Stimulated activated CD4-positive, alpha-beta T cell treated with anti-CD3 and anti-CD28 coated beads, Interleukin-2, amount 100 ng/mL, for 48 hours (primary cell): ENCODE measurements around the gene FKBP15.
"Not testable (repeated sequence)": the region's sequence is repeated elsewhere in the genome, so short reads cannot be mapped to it uniquely, and the experiment has no call there.

Experiments
- DNase-seq, 2 donors: peaks; one replicate each; pipeline ENCODE4 v3.0.0-alpha.2; 2020

The FKBP15 gene

DNA sequence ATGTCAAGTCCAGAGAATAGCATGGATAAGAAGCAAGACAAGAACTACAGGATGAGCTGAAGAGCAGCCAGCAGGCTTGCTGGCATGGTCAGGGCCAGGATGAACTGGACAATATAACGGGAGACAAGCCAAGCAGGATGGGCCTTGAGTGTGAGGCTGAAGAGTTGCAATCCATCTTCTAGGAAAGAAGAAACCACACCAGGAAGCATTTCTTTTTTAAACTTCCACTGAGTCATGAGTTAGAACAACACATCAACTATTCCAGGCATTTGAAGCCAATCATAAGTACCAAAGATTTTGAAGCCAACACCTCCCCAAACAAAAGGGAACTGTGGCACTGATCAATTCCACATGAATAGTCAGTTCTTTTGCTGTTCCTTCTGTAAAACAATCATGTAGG, 43.0 kb downstream of the FKBP15 start:
- DNase-seq: no peak

DNA sequence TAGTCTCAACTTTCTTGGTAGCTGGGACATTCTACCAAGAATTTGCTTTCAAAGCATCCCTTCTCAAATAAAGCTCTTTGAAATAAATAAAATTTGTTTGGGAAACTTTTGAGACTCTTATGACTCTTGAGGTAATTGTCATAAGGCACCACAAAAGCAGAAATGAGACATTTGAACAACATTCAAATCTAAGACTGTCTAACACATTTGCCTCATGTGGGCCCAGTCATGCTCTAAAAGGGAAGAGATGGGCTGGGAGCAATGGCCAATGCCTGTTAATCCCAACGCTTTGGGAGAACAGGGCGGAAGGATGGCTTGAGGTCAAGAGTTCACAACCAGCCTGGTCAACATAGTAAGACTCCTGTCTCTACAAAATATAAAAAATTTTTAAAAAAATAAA, 43.8 kb downstream of the FKBP15 start:
- no peak for DNase-seq

DNA sequence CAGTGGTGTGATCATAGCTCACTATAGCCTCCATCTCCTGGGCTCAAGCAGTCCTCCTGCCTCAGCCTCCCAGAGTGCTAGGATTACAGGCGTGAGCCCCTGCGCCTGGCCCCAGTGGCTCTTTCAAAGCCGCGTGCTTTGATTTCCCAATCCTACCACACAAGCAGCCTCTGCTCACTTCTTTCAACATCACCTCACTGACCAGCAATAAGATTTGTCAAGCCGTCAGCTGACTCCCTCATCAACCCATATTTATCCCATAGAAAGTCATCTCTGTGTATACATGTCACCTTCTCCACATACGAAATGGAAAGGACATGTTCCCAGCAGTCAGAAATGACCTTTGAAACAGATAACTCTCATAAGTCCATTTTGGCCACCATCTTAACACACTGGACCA, 44.3 kb downstream of the FKBP15 start:
- DNase-seq: no peak

DNA sequence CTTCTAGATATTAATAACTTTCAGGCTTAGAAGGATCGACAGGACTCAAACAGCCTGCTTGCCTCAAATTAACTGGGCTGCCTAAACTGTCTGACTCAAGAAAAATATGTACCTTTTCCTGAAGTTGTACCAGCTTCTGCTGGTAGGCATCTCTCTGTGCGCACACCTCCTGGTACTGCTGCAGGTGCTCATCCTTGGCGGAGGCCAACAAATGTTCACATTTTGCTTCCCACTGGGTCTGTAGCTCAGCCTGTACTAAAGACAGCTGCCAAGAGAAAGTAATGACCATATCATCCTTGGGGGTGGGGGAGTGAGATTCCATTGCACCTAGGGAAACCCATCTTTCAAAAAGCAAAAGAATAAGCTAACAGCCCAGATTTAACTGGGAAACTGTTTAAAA, 47.7 kb downstream of the FKBP15 start:
- DNase-seq: no peak

DNA sequence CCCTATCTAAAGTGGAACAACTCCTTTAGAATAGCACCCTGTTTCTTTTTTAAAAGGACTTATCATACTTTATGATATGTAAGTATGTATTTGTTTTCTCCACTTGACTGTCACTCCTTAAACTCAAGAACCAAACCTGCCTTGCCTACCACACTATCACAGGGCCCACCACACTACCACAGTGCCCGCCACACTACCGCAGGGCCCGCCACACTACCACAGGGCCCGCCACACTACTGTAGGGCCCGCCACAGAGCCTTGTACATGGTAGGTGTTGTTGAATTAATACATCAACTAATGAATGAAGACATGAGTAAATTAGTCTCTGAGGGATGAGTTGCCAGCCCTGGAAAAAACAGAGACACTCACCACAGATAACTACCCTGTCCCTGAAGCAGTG, 52.3 kb downstream of the FKBP15 start:
- DNase-seq: no peak

DNA sequence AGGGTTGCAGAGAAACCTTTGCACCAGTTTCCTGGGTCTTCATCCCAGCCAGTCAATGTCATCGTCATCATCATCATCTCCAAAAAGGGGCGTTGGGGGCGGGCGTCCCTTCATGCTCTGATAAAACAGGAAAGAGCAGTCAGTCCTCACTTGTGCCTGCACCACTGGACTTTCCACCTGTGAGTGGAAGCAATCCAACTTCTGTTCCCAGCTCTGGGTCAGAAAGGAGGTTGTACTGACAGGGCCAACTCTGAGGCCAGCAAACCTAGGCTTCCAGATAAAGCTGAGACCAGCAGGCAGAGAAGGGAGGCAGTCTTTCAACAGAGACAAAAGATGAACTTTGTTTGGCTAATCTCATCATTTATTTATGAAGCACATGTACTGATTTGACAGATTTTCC, 55.0 kb downstream of the FKBP15 start:
- DNase-seq: no peak

DNA sequence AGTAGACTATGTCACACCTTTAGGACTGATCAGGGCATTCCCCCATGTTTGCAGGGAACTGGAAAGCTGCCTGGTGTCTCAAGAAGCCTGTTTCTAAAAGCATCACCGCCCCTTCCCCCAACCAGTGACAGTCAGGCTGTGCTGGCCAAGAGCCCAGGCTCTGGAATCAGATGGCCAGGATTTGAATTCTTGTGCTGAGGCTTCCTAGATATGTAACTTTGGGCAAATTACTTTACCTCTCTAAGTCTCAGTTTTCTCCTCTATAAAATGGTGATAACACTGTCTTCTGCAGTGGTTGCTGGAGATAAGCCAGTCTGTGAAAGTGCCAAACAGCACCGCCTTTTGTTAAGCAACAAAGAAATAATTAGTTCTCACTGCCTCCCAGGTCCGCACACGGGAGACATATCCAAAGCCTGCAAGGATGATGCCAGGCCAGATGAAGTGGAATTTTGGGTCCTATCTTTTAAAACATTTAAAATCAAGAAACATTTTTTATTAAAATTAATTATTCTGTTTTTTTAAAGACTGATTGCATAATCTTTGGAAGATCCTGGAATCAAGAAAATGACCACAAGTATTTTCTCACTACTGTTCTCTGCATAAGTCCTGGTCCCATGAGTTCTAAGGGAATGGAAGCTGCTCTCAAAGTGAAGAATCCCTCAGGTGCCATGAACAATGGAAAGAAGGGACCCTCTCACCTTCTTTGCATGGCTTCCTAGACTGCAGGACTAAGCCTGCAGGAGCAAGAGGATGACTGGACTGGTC, 56.4 kb downstream of the FKBP15 start:
- no peak for DNase-seq

DNA sequence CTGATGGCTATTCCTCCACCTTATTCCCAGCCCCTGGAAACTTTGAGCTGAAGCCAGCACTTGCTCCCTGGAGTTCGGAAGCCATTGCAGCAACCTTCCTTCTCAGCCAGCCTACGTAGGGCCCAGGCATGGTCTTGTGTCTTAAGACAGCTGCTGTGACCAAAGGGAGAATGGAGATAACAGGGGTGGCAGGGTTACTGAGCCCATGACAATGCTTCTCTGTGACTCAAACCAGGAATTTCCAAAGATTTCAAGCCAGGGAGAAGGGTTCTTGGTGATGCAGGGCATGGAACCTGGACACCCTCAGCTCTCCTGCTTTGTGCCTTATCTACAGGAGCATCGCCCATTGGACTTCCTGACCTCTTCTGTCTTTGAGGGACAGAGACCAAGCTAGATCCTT, 58.1 kb downstream of the FKBP15 start:
- no peak for DNase-seq

DNA sequence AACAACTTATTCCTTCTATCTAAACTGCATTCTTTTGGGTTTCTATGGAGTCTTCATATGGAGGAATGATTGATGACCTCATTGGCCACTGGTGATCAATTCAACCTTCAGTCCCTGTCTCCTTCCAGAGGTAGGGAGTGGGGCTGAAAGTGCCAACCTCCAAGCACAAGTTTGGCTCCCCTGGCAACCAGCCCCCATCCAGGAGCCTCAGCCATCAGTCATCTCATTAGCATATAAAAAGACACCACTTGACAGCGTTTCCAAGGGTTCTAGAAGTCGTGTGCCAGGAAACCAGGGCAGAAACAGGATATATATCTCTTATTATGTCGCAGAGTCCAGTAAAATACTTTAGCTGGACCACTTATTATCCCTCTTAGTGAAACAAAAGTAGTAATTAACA, 60.5 kb downstream of the FKBP15 start:
- no peak for DNase-seq

DNA sequence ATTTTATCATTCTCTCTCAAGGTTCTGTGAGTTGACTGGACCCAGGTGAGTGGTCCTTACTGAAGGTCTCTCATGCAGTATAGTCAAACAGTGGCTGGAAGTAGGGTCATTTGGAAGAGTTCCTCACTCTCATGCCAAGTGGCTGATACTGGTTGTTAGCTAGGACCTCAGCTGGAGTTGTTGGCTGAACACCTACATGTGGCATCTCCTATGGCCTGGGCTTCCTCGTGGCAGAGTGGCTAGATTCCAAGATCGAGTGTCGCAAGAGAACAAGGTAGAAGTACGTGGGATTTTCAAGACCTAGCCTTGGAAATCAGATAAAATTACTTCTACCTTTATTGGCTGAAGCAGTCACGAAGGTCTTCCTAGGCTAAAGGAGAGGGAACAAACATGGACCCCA, 62.6 kb downstream of the FKBP15 start:
- DNase-seq: no peak

DNA sequence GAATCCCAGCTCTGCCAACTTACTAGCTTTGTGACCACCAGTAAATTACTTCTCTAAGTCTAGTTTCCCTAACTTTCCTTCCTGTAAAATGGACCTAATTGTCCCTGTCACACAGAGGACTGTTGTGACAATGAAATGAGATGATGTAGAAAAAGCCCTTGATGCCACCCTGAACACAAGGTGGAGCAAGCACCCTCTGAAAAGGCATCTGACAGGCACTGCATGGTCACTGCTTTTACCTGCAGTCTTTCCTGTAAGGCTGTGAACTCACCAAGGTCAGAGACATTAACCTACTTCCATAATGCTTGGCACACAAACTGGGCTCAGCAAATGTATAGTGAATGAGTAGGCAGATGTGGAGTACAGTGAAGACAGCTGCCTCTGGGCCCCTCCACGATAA, 64.2 kb downstream of the FKBP15 start:
- DNase-seq: no peak

DNA sequence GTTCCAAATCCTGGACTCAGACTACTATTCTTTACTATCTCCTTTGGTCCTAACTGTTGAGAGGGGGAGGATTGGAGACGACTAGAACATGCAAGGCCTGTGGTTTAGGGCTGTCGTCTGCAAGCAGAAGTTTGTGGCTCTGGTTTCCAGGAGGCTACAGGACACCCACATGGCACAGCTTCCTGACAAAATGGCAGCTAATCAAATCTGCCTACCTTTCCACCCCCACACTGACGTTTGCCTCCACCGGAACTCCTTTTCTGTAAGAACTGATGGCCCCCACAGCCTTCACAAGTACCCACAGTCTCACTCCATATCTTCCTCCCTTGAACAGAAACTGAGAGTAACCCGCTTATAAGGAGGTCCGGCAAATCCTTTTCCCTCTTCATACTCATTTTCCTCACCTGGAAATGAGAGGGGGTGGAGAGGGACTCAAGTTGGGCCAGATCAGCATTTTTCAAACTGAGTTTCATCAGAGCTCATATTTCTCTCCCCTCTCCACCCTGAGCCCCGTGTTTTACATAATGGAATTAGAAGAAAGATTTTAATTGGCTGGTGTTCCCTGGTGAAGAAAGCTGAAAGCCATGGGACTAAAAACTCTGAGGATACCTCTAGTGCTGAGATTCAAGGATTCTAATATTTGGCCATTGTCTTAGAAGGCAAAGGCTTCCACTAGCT, 65.0 kb downstream of the FKBP15 start:
- DNase-seq: peak; percentile 11 to 15

DNA sequence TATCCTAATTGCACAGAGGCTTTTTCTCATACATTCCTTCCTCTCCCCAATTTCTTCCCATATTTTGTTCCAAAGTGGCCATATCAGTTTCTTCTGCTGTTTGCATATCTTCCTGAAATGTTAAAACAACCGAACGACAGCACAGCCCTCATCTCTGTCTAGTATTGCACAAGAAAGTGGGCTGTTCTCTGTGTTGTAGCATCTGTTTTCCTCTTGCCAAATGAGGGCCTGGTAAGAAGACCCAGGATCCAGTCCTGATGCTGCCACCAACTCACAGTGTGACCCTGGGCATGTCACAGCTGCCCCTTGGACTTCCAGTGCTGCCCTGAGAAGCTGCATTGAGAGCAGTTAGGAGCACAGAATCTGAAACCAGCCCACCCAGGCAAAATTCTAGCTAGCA, 66.1 kb downstream of the FKBP15 start:
- no peak for DNase-seq

DNA sequence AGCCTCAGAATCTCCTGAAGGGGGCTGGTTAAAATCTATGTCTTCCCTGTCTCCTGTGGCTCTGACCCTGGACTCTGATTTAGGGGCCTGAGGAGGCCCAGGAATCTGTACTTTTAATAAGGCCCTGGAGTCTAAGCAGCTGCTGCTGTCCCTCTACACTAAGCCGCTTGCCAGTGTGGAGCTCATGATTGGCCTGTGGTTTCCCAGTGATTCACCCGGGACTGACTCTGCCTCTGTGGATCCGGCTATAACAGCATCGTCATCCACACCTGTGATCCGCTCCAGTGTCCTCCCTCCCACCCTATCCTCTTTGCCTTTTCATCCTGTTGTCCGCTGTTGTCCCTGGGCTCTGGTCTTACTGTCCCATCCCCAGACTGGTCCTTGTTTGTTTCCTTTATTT, 66.6 kb downstream of the FKBP15 start:
- no peak for DNase-seq

DNA sequence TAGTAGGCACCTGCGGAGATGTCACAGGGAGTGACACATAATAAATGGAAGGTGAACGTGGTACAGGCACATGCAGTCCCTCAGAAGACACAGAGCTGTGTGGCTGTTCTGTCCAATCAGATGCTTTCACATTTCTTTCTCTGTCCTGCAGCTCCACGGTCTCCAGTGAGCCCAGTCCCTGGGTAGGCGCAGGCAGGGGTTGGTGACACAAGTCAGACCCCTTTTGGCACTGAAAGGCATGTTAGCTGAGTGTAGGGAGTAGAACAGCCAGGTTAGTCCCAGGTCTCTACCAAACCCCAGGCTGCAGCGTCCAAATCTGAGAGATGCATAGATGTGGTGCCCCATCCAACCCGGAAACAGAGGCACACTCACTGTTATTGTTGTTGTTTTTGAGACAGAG, 67.5 kb downstream of the FKBP15 start:
- DNase-seq: no peak

DNA sequence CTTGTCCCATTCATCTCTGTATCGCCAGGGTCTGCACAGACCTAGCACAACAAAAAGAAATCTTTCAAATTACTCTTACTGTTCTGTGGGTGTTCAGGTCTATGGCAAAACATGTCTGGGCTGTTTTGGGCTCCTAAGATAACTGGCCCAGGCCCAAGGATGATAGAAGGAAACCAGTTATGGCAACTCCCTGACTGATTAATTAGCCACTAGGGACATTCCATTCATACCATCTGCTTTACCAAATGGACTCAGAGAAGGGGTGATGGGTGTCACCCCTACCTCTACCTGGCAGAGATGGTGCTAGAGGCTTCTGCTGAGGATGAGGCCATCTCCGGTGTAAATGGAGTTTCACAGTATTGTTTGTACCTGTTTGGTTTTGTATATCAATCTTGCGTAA, 68.4 kb downstream of the FKBP15 start:
- DNase-seq: no peak

DNA sequence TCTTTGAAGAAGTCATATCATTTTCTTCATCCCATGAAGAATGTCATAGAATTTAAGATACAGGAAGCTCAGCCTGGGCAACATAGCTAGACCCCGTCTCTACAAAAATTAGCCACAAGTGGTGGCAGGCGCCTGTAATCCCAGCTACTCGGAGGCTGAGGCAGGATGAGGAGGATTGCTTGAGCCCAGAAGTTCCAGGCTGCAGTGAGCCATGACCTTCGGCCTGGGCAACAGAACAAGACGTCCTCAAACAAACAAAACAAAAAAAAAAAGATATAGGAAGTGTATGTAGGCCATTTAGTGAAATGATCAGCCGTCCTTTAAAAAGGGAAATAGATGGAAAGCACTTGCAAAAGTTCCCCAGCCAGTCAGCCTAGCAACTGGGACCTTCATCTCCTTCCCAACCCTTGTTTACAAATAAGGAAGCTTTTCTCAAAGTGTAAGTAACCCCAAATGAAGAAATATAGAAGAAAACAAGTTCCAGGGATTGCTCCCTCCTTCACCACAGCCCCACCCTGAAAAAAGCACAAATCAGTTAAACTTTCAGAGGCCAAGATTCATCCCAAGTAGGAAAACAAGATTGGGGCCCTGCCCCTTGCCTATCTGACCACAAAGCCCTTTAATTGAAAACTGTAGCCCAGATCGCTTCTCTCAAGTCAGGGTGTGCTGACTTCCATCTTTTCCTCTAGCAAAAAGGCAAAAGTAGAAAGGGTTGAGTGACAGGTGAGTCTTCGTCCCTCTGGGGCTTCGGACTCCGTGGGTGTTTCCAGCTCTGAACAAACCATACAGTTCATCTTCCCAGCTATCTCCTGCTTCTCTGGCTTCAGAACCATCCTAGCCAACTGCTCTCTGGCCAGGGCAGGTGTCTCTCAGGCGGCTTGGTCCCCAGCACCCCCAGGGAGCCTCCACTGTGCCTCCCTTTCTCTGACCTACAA, 69.1 kb downstream of the FKBP15 start:
- no peak for DNase-seq

DNA sequence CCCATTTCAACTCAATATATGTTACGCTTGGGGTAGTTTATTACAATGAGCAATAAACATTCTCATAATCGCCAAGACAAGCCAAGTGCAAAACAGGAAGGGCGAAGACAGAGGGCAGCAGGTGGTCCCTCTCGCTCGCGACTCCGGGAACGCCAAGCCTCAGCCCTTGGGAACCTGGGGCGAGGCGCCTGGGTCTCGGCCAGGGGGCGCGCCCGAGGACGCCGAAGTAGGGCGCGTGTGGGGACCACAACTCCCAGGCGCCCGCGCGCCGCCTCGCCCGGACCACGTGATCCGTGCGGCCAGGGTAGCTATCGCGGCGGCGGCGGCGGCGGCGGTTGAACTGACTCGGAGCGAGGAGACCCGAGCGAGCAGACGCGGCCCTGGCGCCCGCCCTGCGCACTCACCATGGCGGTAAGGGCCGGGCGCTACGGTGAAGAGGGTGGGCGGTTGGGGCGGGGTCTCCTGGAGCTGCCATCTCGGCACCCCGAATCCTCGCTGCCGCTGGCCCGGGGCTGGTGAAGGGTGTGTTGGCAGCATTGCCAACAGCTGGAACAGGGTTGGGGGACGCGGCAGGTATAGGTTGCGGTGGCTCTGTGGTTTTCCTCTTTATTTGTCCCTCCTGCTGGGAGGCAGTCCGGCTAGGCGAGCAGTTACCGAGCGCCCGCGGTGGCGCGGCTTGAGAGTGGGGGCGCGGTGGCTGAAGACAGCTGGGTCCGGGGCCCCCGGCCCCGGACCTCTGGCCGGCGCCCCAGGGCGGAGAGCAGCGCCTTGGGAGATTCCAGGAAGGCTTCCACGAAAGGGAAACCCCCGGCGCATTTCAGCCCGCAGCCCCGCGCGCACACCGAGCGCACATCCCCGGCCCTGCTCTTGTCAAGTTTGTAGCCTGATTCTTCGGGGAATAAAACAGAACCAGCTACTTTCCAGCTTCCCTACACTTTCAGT, 70.1 kb downstream of the FKBP15 start, which contains the start of gene SLC31A2:
Gene SLC31A2, plus strand, starts transcription at position 338 of the 942 bp plus-strand sequence. Its CDS starts 68 bp downstream, at position 406.
- DNase-seq: peak; percentile 84 to 87

DNA sequence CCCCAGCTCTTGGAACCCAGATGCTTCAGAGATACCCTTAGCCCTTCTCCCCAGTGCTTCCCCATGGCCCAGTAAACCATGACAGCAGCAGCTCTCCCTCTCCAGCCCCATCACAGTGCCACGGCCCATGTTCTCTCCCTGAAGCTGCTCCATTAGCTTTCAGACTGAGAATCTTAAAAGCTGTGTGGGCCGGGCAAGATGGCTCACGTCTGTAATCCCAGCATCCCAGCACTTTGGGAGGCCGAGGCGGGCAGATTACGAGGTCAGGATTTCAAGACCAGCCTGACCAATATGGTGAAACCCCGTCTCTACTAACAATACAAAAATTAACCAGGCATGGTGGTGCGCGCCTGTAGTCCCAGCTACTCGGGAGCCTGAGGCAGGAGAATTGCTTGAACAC, 71.5 kb downstream of the FKBP15 start:
- DNase-seq: not testable (repeated sequence)

DNA sequence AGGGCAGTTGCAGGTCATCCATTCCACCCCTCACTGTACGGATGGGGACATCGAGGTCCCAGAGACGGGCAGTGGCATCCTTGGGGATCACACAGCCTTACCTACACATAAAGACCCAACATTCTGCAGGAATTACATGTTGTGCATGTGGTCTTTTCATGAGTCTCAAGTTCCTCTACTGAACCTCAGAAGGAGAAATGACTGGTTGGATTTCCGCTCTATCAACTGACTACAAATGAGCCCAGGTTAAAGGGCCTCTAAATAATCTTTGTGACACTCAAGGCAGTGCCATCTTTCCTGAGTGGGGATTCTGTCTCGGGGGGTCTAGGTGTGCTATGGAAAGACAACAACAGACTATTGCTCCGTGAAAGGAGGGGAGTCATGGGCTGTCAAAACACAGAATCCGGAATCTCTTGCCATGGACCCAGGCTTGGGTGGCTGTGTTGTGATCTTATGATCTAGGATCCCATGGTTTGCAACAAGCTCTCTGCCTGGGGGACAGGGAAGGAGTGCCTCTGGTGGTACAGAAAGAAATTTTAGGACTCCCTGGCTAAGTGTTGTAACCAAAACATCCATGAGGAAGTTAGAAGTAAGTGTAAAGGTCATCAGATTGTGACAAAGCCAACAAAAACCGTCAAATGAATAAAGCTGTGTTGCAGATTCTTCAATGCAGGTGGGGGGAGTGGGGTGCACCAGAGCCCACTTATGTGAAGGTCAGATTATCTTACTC, 72.1 kb downstream of the FKBP15 start:
- DNase-seq: no peak

DNA sequence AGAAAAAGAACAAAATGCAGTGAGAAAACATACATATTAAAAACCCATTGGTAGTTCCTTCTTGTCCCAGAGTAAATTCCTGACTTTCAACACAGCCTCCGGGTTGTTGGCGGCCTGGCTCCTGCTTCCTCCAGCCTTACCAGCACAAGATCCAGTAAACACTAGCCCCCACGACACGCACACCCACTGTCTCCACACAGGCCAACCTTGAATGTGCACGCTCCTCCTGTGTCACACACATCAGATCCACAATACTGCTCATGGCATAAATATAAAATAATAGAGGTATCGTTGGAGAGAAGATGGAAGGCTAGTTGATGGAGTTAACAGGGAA, 72.7 kb downstream of the FKBP15 start:
- DNase-seq: no peak
